ENCODE results near the gene LRP6. TPM values are rescaled to one million over a fixed set of nuclear protein-coding genes. Genes with fewer than 3 reads are reported as not detected.
"Not testable (repeated sequence)": the region's sequence is repeated elsewhere in the genome, so short reads cannot be mapped to it uniquely, and the experiment has no call there.

LRP6 gene
- total RNA-seq: 10 to 100 TPM; 23.1 to 26.7 TPM

- Histone ChIP-seq H3K4me3 (peak within 1 kb of the TSS; percentile 63 to 77), H3K27ac (peak within 1 kb of the TSS; percentile 98 to 99 (median 99)), H3K4me1 (peaks cover 26% of the 10 kb centered on the region), H3K9me3 (no peaks in the 10 kb centered on the region), H3K27me3 (no peaks in the 10 kb centered on the region), H3K36me3 (replicated peaks in 1 of 2; ENCODE audit: insufficient read depth in 1 of 2, low read depth in 2 of 2) (no peaks in the 10 kb centered on the region)
- intact Hi-C loops (cut with DNase I): no loop called here
- TF ChIP-seq POLR2A (IDR thresholded peaks at IDR 0.05) (peak; percentile 78 to 84 (median 80)), CTCF (IDR thresholded peaks at IDR 0.05) (peak in 3 of 7 experiments; percentile 14 to 35 (median 27))
- peak; percentile 95 for ATAC-seq
- 0 to 2% methylated on average over 20 to 88 of the region's 92 CpGs for WGBS, 2 donors
- peak; percentile 91 to 93 (median 92) for DNase-seq
Observed at GRCh38 chr12:12266873-12267741, at the start of gene LRP6. LRP6 (minus strand) TSS chr12:12267044; CDS start chr12:12266735, 309 bp downstream.

GRCh38 chr12:12315838-12316237 lies 49.0 kb upstream of the LRP6 start:
- Histone ChIP-seq H3K9me3 (no peaks in the 10 kb centered on the region), H3K36me3 (replicated peaks in 1 of 2; ENCODE audit: insufficient read depth in 1 of 2, low read depth in 2 of 2) (no peaks in the 10 kb centered on the region), H3K4me1 (peaks cover 42% of the 10 kb centered on the region), H3K4me3 (no peak overlapping the region), H3K27ac (peak overlapping the region in 3 of 4 donors; percentile 45 to 78 (median 46)), H3K27me3 (no peaks in the 10 kb centered on the region)
- ATAC-seq (peak; percentile 55), DNase-seq (peak; percentile 32 to 69 (median 50))
- intact Hi-C loops (cut with DNase I): no loop called here
- no peak for TF ChIP-seq CTCF (IDR thresholded peaks at IDR 0.05)
- TF ChIP-seq POLR2A (IDR thresholded peaks at IDR 0.05): no peak

GRCh38 chr12:12310695-12311094 lies 43.9 kb upstream of the LRP6 start:
- H3K36me3 ChIP-seq (replicated peaks in 1 of 2; ENCODE audit: insufficient read depth in 1 of 2, low read depth in 2 of 2); ATAC-seq; H3K27ac ChIP-seq; DNase-seq; H3K9me3 ChIP-seq; intact Hi-C loops (cut with DNase I); H3K27me3 ChIP-seq; H3K4me3 ChIP-seq: not testable (repeated sequence)
- peaks cover 34% of the 10 kb centered on the region for H3K4me1 ChIP-seq
- 83 to 86% methylated on average over 10 of the region's 10 CpGs for WGBS, 2 donors

GRCh38 chr12:12305568-12306300 lies 38.9 kb upstream of the LRP6 start:
- 86 to 87% methylated on average over 7 of the region's 7 CpGs for WGBS, 2 donors
- DNase-seq (no peak), ATAC-seq (no peak)
- Histone ChIP-seq H3K36me3 (replicated peaks in 1 of 2; ENCODE audit: insufficient read depth in 1 of 2, low read depth in 2 of 2) (no peaks in the 10 kb centered on the region), H3K27me3 (no peaks in the 10 kb centered on the region), H3K4me3 (no peak overlapping the region), H3K9me3 (no peaks in the 10 kb centered on the region), H3K27ac (no peak overlapping the region), H3K4me1 (peaks cover 32% of the 10 kb centered on the region)
- intact Hi-C loops (cut with DNase I): no loop called here
- TF ChIP-seq CTCF (IDR thresholded peaks at IDR 0.05) (no peak), POLR2A (IDR thresholded peaks at IDR 0.05) (no peak)

- TF ChIP-seq POLR2A (IDR thresholded peaks at IDR 0.05) (no peak), CTCF (IDR thresholded peaks at IDR 0.05) (no peak)
- no peak overlapping the region for H3K27ac ChIP-seq
- peaks cover 17% of the 10 kb centered on the region for H3K4me1 ChIP-seq
- no peak overlapping the region for H3K4me3 ChIP-seq
- H3K27me3 ChIP-seq: no peaks in the 10 kb centered on the region
- intact Hi-C loops (cut with DNase I): no loop called here
- H3K9me3 ChIP-seq: no peaks in the 10 kb centered on the region
- no peak for ATAC-seq
- WGBS, 2 donors: 87 to 96% methylated on average over 2 of the region's 2 CpGs
- H3K36me3 ChIP-seq (replicated peaks in 1 of 2; ENCODE audit: insufficient read depth in 1 of 2, low read depth in 2 of 2): no peaks in the 10 kb centered on the region
- DNase-seq: no peak
Observed at GRCh38 chr12:12302976-12303375, 36.1 kb upstream of the LRP6 start.
